ENCODE measurements around the gene SPOCD1. TPM values are rescaled to one million over a fixed set of nuclear protein-coding genes. Genes with fewer than 3 reads are reported as not detected.
A peak's percentile ranks its signal among the peaks of the same experiment; 100 is the strongest.

SPOCD1 gene
- total RNA-seq, 1 donor from 2014 or later: 1.5 TPM

DNA sequence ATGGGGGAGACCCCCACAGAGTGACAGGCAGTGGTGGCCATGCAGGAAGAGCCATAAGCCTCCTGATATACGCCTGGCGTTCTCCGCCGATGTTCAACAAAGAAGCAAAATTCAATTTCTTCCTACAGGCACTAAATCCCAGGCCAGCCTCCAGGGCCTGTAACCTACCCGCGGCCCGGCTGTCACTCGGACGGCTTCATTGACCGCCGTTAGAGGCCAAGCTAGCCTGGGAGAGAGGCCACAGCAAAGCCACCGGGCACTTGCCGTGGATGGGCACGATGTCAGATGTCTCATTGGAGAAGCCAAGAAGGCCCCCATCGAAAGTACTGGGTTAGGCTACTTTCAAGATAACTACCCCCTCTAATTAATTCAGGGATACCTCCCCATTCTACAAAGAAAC, 61.4 kb downstream of the SPOCD1 start:
- TF ChIP-seq, protein P1, sequence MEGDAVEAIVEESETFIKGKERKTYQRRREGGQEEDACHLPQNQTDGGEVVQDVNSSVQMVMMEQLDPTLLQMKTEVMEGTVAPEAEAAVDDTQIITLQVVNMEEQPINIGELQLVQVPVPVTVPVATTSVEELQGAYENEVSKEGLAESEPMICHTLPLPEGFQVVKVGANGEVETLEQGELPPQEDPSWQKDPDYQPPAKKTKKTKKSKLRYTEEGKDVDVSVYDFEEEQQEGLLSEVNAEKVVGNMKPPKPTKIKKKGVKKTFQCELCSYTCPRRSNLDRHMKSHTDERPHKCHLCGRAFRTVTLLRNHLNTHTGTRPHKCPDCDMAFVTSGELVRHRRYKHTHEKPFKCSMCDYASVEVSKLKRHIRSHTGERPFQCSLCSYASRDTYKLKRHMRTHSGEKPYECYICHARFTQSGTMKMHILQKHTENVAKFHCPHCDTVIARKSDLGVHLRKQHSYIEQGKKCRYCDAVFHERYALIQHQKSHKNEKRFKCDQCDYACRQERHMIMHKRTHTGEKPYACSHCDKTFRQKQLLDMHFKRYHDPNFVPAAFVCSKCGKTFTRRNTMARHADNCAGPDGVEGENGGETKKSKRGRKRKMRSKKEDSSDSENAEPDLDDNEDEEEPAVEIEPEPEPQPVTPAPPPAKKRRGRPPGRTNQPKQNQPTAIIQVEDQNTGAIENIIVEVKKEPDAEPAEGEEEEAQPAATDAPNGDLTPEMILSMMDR (IDR thresholded peaks at IDR 0.05; ENCODE audit: unreplicated experiment): no peak
- Mint-ChIP-seq H3K4me3 (ENCODE audit: unreplicated experiment) (no peak overlapping the region), H3K4me1 (ENCODE audit: unreplicated experiment) (peaks cover 36% of the 10 kb centered on the region), H3K27ac (ENCODE audit: unreplicated experiment) (no peak overlapping the region), H3K27me3 (ENCODE audit: unreplicated experiment) (peaks cover 4% of the 10 kb centered on the region), H3K36me3 (ENCODE audit: low read depth, unreplicated experiment) (no peaks in the 10 kb centered on the region), H3K9me3 (ENCODE audit: unreplicated experiment) (no peaks in the 10 kb centered on the region)
- DNase-seq (ENCODE audit: low spot score): no peak

- peaks cover 2% of the 10 kb centered on the region for H3K27me3 Mint-ChIP-seq (ENCODE audit: unreplicated experiment)
- H3K9me3 Mint-ChIP-seq (ENCODE audit: unreplicated experiment): no peaks in the 10 kb centered on the region
- no peak for DNase-seq (ENCODE audit: low spot score)
- TF ChIP-seq, protein P1 (IDR thresholded peaks at IDR 0.05; ENCODE audit: unreplicated experiment): no peak
- no peak overlapping the region for H3K4me3 Mint-ChIP-seq (ENCODE audit: unreplicated experiment)
- H3K4me1 Mint-ChIP-seq (ENCODE audit: unreplicated experiment): peaks cover 36% of the 10 kb centered on the region
- no peak overlapping the region for H3K27ac Mint-ChIP-seq (ENCODE audit: unreplicated experiment)
- no peaks in the 10 kb centered on the region for H3K36me3 Mint-ChIP-seq (ENCODE audit: low read depth, unreplicated experiment)
Observed at GRCh38 chr1:31753707-31754349, 62.0 kb downstream of the SPOCD1 start.

GRCh38 chr1:31752952-31753475, 62.8 kb downstream of the SPOCD1 start:
- H3K4me3 Mint-ChIP-seq (ENCODE audit: unreplicated experiment): no peak overlapping the region
- no peak overlapping the region for H3K27ac Mint-ChIP-seq (ENCODE audit: unreplicated experiment)
- no peaks in the 10 kb centered on the region for H3K36me3 Mint-ChIP-seq (ENCODE audit: low read depth, unreplicated experiment)
- DNase-seq (ENCODE audit: low spot score): no peak
- H3K9me3 Mint-ChIP-seq (ENCODE audit: unreplicated experiment): no peaks in the 10 kb centered on the region
- peaks cover 36% of the 10 kb centered on the region for H3K4me1 Mint-ChIP-seq (ENCODE audit: unreplicated experiment)
- peaks cover 2% of the 10 kb centered on the region for H3K27me3 Mint-ChIP-seq (ENCODE audit: unreplicated experiment)
- TF ChIP-seq, protein P1 (IDR thresholded peaks at IDR 0.05; ENCODE audit: unreplicated experiment): no peak

- peaks cover 40% of the 10 kb centered on the region for H3K4me1 Mint-ChIP-seq (ENCODE audit: unreplicated experiment)
- peaks cover 3% of the 10 kb centered on the region for H3K27me3 Mint-ChIP-seq (ENCODE audit: unreplicated experiment)
Observed at GRCh38 chr1:31752258-31752657, 63.6 kb downstream of the SPOCD1 start.

GRCh38 chr1:31751822-31752241, 64.0 kb downstream of the SPOCD1 start:
- H3K4me1 Mint-ChIP-seq (ENCODE audit: unreplicated experiment): peaks cover 44% of the 10 kb centered on the region
- no peaks in the 10 kb centered on the region for H3K9me3 Mint-ChIP-seq (ENCODE audit: unreplicated experiment)
- H3K36me3 Mint-ChIP-seq (ENCODE audit: low read depth, unreplicated experiment): peaks cover 7% of the 10 kb centered on the region
- H3K27me3 Mint-ChIP-seq (ENCODE audit: unreplicated experiment): peaks cover 7% of the 10 kb centered on the region
- H3K4me3 Mint-ChIP-seq (ENCODE audit: unreplicated experiment): peak overlapping the region; percentile 1
- no peak for DNase-seq (ENCODE audit: low spot score)
- TF ChIP-seq, protein P1 (IDR thresholded peaks at IDR 0.05; ENCODE audit: unreplicated experiment): no peak
- no peak overlapping the region for H3K27ac Mint-ChIP-seq (ENCODE audit: unreplicated experiment)

More at GRCh38 chr1:31752258-31752657, 63.6 kb downstream of the SPOCD1 start:
- H3K9me3 Mint-ChIP-seq (ENCODE audit: unreplicated experiment): no peaks in the 10 kb centered on the region
- H3K27ac Mint-ChIP-seq (ENCODE audit: unreplicated experiment): no peak overlapping the region
- TF ChIP-seq, protein P1 (IDR thresholded peaks at IDR 0.05; ENCODE audit: unreplicated experiment): no peak
- no peak overlapping the region for H3K4me3 Mint-ChIP-seq (ENCODE audit: unreplicated experiment)
- H3K36me3 Mint-ChIP-seq (ENCODE audit: low read depth, unreplicated experiment): peaks cover 3% of the 10 kb centered on the region
- no peak for DNase-seq (ENCODE audit: low spot score)

Data from endothelial cell (in vitro differentiated cells).